Measurements from ENCODE around the gene RAB8A. TPM values are rescaled to one million over a fixed set of nuclear protein-coding genes. Genes with fewer than 3 reads are reported as not detected.
"Not testable (repeated sequence)": the region's sequence is repeated elsewhere in the genome, so short reads cannot be mapped to it uniquely, and the experiment has no call there.

Gene RAB8A
- polyA plus RNA-seq, 1 experiment = 78.6 TPM

GRCh38 chr19:16113727-16114126, 2.0 kb downstream of the RAB8A start:
- TF ChIP-seq CTCF (IDR thresholded peaks at IDR 0.05; ENCODE audit: insufficient read depth, low read depth, low read length) = no peak
- no peak overlapping the region for H3K4me3 ChIP-seq (ENCODE audit: low read depth, low read length)
- no peak for DNase-seq (ENCODE audit: low read depth)
- ChIA-PET CTCF (interaction anchor here (4.7 kb wide), 1 partner anchor 72 kb away, joined by 42 read pairs; no protein-coding TSS in a partner anchor), POLR2A (no interaction called here)
- peaks cover 6% of the 10 kb centered on the region for H3K36me3 ChIP-seq (ENCODE audit: control insufficient read depth, insufficient read depth, low read length)
- H3K27me3 ChIP-seq (ENCODE audit: control insufficient read depth, insufficient read depth, low read length) = no peaks in the 10 kb centered on the region

- H3K4me3 ChIP-seq (ENCODE audit: low read depth, low read length) = no peak overlapping the region
- ChIA-PET CTCF (interaction anchor here (0.9 to 1.1 kb wide), 2 partner anchors 74 to 90 kb away, joined by 4 to 5 read pairs; no protein-coding TSS in a partner anchor), POLR2A (no interaction called here)
- no peak for TF ChIP-seq CTCF (IDR thresholded peaks at IDR 0.05; ENCODE audit: insufficient read depth, low read depth, low read length)
- peaks cover 10% of the 10 kb centered on the region for H3K36me3 ChIP-seq (ENCODE audit: control insufficient read depth, insufficient read depth, low read length)
- no peak for DNase-seq (ENCODE audit: low read depth)
- no peaks in the 10 kb centered on the region for H3K27me3 ChIP-seq (ENCODE audit: control insufficient read depth, insufficient read depth, low read length)
These were observed 3.8 kb downstream of the RAB8A start for GRCh38 chr19:16115301-16116039.

GRCh38 chr19:16116067-16116466, 4.4 kb downstream of the RAB8A start:
- H3K4me3 ChIP-seq (ENCODE audit: low read depth, low read length) = no peak overlapping the region
- ChIA-PET POLR2A (no interaction called here), CTCF (interaction anchor here (0.9 to 1.1 kb wide), 2 partner anchors 74 to 90 kb away, joined by 4 to 5 read pairs; no protein-coding TSS in a partner anchor)
- no peaks in the 10 kb centered on the region for H3K27me3 ChIP-seq (ENCODE audit: control insufficient read depth, insufficient read depth, low read length)
- peaks cover 10% of the 10 kb centered on the region for H3K36me3 ChIP-seq (ENCODE audit: control insufficient read depth, insufficient read depth, low read length)
- no peak for TF ChIP-seq CTCF (IDR thresholded peaks at IDR 0.05; ENCODE audit: insufficient read depth, low read depth, low read length)
- DNase-seq (ENCODE audit: low read depth) = no peak

- POLR2A ChIA-PET = no interaction called here
- peaks cover 23% of the 10 kb centered on the region for H3K36me3 ChIP-seq (ENCODE audit: control insufficient read depth, insufficient read depth, low read length)
- no peak overlapping the region for H3K4me3 ChIP-seq (ENCODE audit: low read depth, low read length)
- CTCF ChIA-PET = interaction anchor here (0.7 kb wide), 1 partner anchor 21 kb away, joined by 3 read pairs; no protein-coding TSS in a partner anchor
- DNase-seq (ENCODE audit: low read depth) = no peak
- no peaks in the 10 kb centered on the region for H3K27me3 ChIP-seq (ENCODE audit: control insufficient read depth, insufficient read depth, low read length)
- TF ChIP-seq CTCF (IDR thresholded peaks at IDR 0.05; ENCODE audit: insufficient read depth, low read depth, low read length) = no peak
These were observed 5.9 kb downstream of the RAB8A start for GRCh38 chr19:16117594-16118033.

- ChIA-PET CTCF (interaction anchor here (0.9 kb wide), 1 partner anchor 77 kb away, joined by 5 read pairs; no protein-coding TSS in a partner anchor), POLR2A (no interaction called here)
- DNase-seq (ENCODE audit: low read depth) = no peak
- Histone ChIP-seq H3K27me3 (ENCODE audit: control insufficient read depth, insufficient read depth, low read length) (no peaks in the 10 kb centered on the region), H3K36me3 (ENCODE audit: control insufficient read depth, insufficient read depth, low read length) (peaks cover 27% of the 10 kb centered on the region), H3K4me3 (ENCODE audit: low read depth, low read length) (no peak overlapping the region)
- TF ChIP-seq CTCF (IDR thresholded peaks at IDR 0.05; ENCODE audit: insufficient read depth, low read depth, low read length) = no peak
These were observed 6.9 kb downstream of the RAB8A start for GRCh38 chr19:16118489-16119033.

GRCh38 chr19:16119075-16119857, 7.6 kb downstream of the RAB8A start:
- ChIA-PET POLR2A (interaction anchor here (0.7 kb wide), 1 partner anchor 1602 kb away, joined by 3 read pairs; no protein-coding TSS in a partner anchor), CTCF (interaction anchor here (0.9 kb wide), 1 partner anchor 78 kb away, joined by 5 read pairs; no protein-coding TSS in a partner anchor)
- not testable (repeated sequence) for H3K4me3 ChIP-seq (ENCODE audit: low read depth, low read length); DNase-seq (ENCODE audit: low read depth); H3K27me3 ChIP-seq (ENCODE audit: control insufficient read depth, insufficient read depth, low read length)
- H3K36me3 ChIP-seq (ENCODE audit: control insufficient read depth, insufficient read depth, low read length) = peaks cover 28% of the 10 kb centered on the region

Data from BJ (cell line).